Osteocyte (in vitro differentiated cells): ENCODE results near the gene C3orf70. TPM values are rescaled to one million over a fixed set of nuclear protein-coding genes. Genes with fewer than 3 reads are reported as not detected.

Source experiments
- DNase-seq: peaks from one replicate; pipeline ENCODE4 v3.0.0; 2021; ENCODE audit warnings: mixed read lengths; ENCODE audit not compliant: unreplicated experiment; ENCODE audit errors: extremely low spot score
- H3K27ac Mint-ChIP-seq: one replicate; pipeline ENCODE4 v1.8.0; 2021; ENCODE audit warnings: mild to moderate bottlenecking, mixed read lengths; ENCODE audit not compliant: unreplicated experiment
- H3K27me3 Mint-ChIP-seq: one replicate; pipeline ENCODE4 v1.8.0; 2021; ENCODE audit warnings: mixed read lengths; ENCODE audit not compliant: unreplicated experiment
- H3K36me3 Mint-ChIP-seq: one replicate; pipeline ENCODE4 v1.8.0; 2021; ENCODE audit warnings: mixed read lengths; ENCODE audit not compliant: unreplicated experiment
- H3K4me1 Mint-ChIP-seq: one replicate; pipeline ENCODE4 v1.8.0; 2021; ENCODE audit warnings: mixed read lengths; ENCODE audit not compliant: unreplicated experiment
- H3K4me3 Mint-ChIP-seq: one replicate; pipeline ENCODE4 v1.8.0; 2021; ENCODE audit warnings: mild to moderate bottlenecking, moderate library complexity, mixed read lengths; ENCODE audit not compliant: unreplicated experiment
- H3K9me3 Mint-ChIP-seq: one replicate; pipeline ENCODE4 v1.8.0; 2021; ENCODE audit warnings: mixed read lengths; ENCODE audit not compliant: unreplicated experiment
- total RNA-seq: library from RNA; stranded (reverse); gene quantifications from 2 replicates; pipeline ENCODE4 v1.2.1, GENCODE V29; 2021
- TF ChIP-seq, protein P1 (sequence below): fragments of 200-600 bp; sonication (generic); IDR thresholded peaks from 2 replicates; pipeline ENCODE4 v1.5.0; 2021; ENCODE audit warnings: antibody characterized with exemption, mild to moderate bottlenecking, moderate library complexity

C3orf70 gene
- total RNA-seq, 1 donor from 2014 or later, result 4.8 TPM

DNA sequence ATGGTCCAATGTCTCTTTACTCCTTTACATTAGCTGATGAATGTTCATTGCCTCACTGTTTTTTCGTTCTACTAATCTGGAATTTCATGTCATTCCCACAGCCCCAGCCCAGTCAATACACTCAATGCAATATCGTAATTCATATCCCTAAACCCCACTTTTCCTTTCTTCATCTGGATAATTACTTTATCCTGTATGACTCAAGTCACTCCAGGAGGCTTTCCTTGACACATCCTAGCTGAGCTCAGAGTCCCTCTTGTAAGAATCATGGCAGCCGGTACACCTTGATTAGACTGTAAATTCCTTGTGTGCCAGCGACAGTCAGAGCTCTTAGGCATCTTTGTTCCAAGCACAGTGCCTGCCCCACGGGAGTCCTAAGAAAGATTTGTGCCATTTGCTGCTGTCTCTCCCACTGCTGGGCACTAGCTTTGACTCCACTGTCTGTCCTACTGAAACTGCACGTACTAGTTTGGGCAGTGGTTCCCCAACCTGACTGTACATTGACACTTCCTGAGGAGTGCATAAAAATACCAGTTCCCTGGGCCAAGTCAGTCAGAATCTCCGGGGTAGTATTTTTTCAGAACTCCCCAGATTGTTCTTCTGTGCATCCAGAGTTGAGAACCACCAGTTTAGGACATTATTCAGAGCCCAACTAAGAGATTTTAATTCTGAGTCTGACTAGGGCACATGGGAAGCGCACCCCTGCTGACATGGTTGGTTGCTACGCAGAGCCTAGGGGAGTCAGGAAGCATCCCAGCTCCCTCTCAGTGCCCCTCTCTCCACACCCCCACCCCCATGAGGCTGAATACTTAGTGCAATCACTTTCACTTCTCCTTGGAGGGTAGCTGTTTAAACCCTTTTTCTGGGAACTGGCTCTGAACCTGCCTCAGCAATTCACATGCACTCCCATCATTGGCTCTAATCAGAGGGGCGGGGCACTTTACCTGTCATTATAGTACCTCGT is 19.5 kb upstream of the C3orf70 start:
- TF ChIP-seq, protein P1, sequence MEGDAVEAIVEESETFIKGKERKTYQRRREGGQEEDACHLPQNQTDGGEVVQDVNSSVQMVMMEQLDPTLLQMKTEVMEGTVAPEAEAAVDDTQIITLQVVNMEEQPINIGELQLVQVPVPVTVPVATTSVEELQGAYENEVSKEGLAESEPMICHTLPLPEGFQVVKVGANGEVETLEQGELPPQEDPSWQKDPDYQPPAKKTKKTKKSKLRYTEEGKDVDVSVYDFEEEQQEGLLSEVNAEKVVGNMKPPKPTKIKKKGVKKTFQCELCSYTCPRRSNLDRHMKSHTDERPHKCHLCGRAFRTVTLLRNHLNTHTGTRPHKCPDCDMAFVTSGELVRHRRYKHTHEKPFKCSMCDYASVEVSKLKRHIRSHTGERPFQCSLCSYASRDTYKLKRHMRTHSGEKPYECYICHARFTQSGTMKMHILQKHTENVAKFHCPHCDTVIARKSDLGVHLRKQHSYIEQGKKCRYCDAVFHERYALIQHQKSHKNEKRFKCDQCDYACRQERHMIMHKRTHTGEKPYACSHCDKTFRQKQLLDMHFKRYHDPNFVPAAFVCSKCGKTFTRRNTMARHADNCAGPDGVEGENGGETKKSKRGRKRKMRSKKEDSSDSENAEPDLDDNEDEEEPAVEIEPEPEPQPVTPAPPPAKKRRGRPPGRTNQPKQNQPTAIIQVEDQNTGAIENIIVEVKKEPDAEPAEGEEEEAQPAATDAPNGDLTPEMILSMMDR, result no peak
- DNase-seq, result no peak
- Mint-ChIP-seq H3K36me3 (no peaks in the 10 kb centered on the region), H3K9me3 (no peaks in the 10 kb centered on the region), H3K4me1 (peaks cover 14% of the 10 kb centered on the region), H3K27ac (no peak overlapping the region), H3K27me3 (peaks cover 9% of the 10 kb centered on the region), H3K4me3 (no peak overlapping the region)

DNA sequence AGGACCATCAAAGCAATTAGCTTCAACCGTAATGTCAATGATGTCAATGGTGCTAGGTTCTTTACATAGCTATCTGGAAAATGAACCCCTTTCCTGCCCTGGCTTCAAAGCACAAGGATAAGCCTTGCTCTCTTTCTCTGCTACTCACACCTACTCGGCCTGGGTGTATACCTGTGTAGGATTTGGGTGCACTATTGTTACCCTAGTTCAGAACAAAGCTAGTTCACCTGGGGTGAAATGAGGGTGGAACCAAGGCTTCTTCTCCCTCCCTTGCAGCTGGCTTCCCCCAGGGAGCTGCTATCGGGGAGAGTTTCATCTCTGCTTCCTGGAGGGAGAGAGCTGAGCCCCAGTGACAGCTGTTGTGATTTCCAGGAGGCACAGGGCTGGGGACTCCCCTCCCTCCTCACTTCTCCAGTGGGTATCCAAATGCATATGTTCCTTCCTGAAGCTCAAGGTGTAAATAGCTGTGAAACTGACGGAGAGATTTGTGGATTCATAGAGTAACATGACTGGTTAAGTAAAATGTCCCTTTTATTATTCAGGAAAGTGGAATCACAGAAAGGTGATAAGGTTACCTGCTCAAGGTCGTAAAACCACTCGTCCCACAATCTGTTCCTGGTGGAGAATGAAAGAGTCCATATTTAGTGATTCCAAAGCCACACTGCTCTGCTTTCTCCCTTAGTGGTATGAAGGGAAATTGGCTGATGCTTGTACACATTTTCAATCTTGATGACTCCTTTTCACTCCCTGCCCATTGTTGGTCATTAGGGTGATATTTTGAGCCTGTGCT is 11.8 kb upstream of the C3orf70 start:
- Mint-ChIP-seq H3K9me3 (no peaks in the 10 kb centered on the region), H3K27ac (no peak overlapping the region), H3K27me3 (peaks cover 20% of the 10 kb centered on the region), H3K4me3 (no peak overlapping the region), H3K36me3 (no peaks in the 10 kb centered on the region), H3K4me1 (no peaks in the 10 kb centered on the region)
- TF ChIP-seq, protein P1, result no peak
- DNase-seq, result no peak

DNA sequence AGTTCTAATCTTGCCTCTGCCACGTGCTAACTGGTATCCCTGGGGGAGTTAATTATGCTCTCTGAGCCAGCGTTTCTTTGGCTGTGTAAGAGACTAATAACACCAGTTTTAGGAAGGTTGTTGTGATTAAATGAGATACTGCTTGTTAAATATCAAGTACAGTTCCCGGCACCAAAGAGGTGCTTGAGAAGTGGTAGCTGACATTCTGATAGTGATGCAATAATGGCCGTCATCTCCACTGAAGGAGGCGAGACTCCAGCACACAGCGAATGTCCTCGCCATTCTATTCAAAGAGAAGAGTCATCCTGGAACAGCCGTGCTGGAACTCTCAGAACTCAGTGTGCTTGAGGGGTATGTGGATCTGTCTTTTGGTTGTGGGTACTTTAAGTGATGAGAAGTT is 9.8 kb upstream of the C3orf70 start:
- Mint-ChIP-seq H3K27ac (no peak overlapping the region), H3K36me3 (no peaks in the 10 kb centered on the region), H3K9me3 (no peaks in the 10 kb centered on the region), H3K4me3 (no peak overlapping the region), H3K27me3 (peaks cover 30% of the 10 kb centered on the region), H3K4me1 (no peaks in the 10 kb centered on the region)
- DNase-seq, result no peak
- TF ChIP-seq, protein P1, result no peak

DNA sequence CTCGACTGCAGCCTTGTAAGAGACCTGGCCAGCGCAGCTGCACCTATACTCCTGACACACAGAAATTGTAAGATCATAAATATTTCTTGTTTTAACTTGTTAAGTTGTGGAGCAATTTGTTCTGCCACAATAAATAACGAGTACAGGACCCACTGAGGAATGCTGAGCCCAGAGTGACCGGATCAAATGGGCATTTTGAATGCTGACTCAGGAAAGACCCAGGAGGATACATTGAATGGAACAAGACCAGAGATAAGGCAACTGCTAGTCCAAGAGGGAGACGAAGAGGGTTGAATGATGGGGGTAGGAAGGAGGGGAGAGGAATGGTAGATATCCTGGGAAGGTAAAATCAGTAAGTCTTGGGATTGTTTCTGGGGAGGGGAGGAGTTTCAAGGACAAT is 8.9 kb upstream of the C3orf70 start:
- no peak for DNase-seq
- TF ChIP-seq, protein P1, result no peak
- no peak overlapping the region for H3K27ac Mint-ChIP-seq
- H3K36me3 Mint-ChIP-seq, result no peaks in the 10 kb centered on the region
- H3K4me3 Mint-ChIP-seq, result no peak overlapping the region
- H3K9me3 Mint-ChIP-seq, result no peaks in the 10 kb centered on the region
- H3K4me1 Mint-ChIP-seq, result no peaks in the 10 kb centered on the region
- H3K27me3 Mint-ChIP-seq, result peaks cover 36% of the 10 kb centered on the region

DNA sequence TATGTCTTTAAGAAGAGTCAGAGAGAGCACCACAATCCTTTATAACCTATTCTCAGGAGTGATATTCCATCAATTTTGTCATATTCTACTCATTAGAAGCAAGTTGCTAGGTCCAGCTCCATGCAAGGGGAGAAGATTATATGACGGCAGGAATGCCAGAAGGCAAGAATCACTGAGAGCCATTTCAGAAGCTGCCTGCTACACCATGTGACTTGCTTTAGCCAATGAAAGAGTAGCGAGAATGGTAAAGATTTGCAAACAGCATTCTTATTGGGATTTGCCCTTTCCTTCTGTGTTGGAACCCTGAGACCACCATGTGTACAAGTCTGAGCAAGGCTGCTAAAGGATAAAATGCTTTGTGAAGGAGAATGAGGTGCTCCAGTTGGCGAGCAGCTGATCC is 4.5 kb upstream of the C3orf70 start:
- DNase-seq, result no peak
- no peak overlapping the region for H3K27ac Mint-ChIP-seq
- no peaks in the 10 kb centered on the region for H3K4me1 Mint-ChIP-seq
- TF ChIP-seq, protein P1, result no peak
- peaks cover 29% of the 10 kb centered on the region for H3K27me3 Mint-ChIP-seq
- H3K36me3 Mint-ChIP-seq, result no peaks in the 10 kb centered on the region
- H3K9me3 Mint-ChIP-seq, result no peaks in the 10 kb centered on the region
- no peak overlapping the region for H3K4me3 Mint-ChIP-seq
